HG03469 (cell line): ENCODE results near the gene CST9.
"Not testable (repeated sequence)": the region's sequence is repeated elsewhere in the genome, so short reads cannot be mapped to it uniquely, and the experiment has no call there.

ENCODE experiments used
- ATAC-seq: cut with Tn5 transposase; IDR thresholded peaks from one replicate; pipeline ENCODE4 v1.9.1; 2021; ENCODE audit warnings: mild to moderate bottlenecking, moderate library complexity, moderate number of reproducible peaks; ENCODE audit not compliant: unreplicated experiment

Gene CST9

GRCh38 chr20:23624324-23624691 lies 18.6 kb upstream of the CST9 start:
- ATAC-seq, result no peak

GRCh38 chr20:23623666-23624323 lies 18.1 kb upstream of the CST9 start:
- no peak for ATAC-seq

- ATAC-seq, result no peak
Observed at GRCh38 chr20:23622839-23623343, 17.2 kb upstream of the CST9 start.

- not testable (repeated sequence) for ATAC-seq
Observed at GRCh38 chr20:23622401-23622800, 16.7 kb upstream of the CST9 start.

GRCh38 chr20:23620670-23621386 lies 15.1 kb upstream of the CST9 start:
- not testable (repeated sequence) for ATAC-seq

GRCh38 chr20:23614163-23614562 lies 8.4 kb upstream of the CST9 start:
- no peak for ATAC-seq

- ATAC-seq, result no peak
Observed at GRCh38 chr20:23613676-23614075, 8.0 kb upstream of the CST9 start.

GRCh38 chr20:23612396-23612795 lies 6.7 kb upstream of the CST9 start:
- no peak for ATAC-seq

- no peak for ATAC-seq
Observed at GRCh38 chr20:23609486-23610109, 3.9 kb upstream of the CST9 start.

- ATAC-seq, result no peak
Observed at GRCh38 chr20:23608251-23608846, 2.6 kb upstream of the CST9 start.

GRCh38 chr20:23607497-23608245 lies 2.0 kb upstream of the CST9 start:
- no peak for ATAC-seq

GRCh38 chr20:23606652-23607049 lies 934 bp upstream of the CST9 start:
- ATAC-seq, result peak; percentile 89

- no peak for ATAC-seq
Observed at GRCh38 chr20:23604306-23604705, 1.4 kb downstream of the CST9 start.

GRCh38 chr20:23603321-23603720 lies 2.4 kb downstream of the CST9 start:
- ATAC-seq, result no peak

GRCh38 chr20:23602699-23603098 lies 3.0 kb downstream of the CST9 start:
- ATAC-seq, result no peak

GRCh38 chr20:23602241-23602640 lies 3.5 kb downstream of the CST9 start:
- ATAC-seq, result no peak

GRCh38 chr20:23601715-23602114 lies 4.0 kb downstream of the CST9 start:
- no peak for ATAC-seq

- no peak for ATAC-seq
Observed at GRCh38 chr20:23598481-23598880, 7.2 kb downstream of the CST9 start.

GRCh38 chr20:23596579-23597250 lies 9.0 kb downstream of the CST9 start:
- no peak for ATAC-seq

- no peak for ATAC-seq
Observed at GRCh38 chr20:23595941-23596340, 9.8 kb downstream of the CST9 start.
